Renal cortical epithelial cell (primary cell): ENCODE results near the gene ATP6V0C. TPM values are rescaled to one million over a fixed set of nuclear protein-coding genes. Genes with fewer than 3 reads are reported as not detected.

Experiments used
- DNase-seq: peaks from one replicate; pipeline ENCODE4 v3.0.0-alpha.2; 2011; ENCODE audit warnings: low read depth
- total RNA-seq: library from RNA; depleted of rRNA; stranded (reverse); fragments of >200 nt; gene quantifications from 2 replicates; pipeline ENCODE4 v1.2.3, GENCODE V29; 2014

Gene ATP6V0C
- total RNA-seq, 1 donor from 2014 or later: 36.3 TPM

DNA sequence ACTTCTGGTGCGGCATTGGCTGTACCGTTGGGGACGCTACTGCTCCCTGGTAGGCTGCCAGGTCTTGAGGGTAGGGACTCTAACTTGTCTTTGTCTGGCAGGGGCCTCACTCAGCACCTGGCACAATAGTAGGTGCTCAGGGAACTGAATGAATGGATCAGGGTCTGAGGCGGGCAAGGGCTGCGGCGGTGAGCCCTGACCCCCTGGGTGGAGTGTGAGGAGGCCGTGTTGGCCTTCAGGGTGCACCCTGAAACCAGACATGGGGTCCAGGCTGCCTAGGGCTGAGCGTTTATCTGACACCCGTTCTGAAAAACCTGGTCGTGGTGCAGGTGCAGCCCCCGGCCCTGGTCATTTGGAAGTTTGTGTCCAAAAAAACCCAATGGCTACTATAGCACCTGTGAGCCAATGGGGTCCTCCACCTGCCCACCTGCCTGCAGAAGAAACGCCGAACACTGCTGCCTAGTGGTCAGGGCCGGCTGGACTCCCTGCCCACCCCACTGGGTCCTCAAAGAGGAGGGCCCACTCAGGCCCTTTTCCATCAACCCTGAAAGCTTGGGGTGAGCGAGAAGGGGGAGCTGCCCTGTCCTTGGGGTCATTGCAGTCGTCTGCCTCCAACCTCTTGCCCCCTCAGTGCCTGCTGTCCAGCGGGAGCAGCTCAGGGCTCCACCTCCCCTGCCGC is 4.9 kb upstream of the ATP6V0C start:
- no peak for DNase-seq

- peak; percentile 30 for DNase-seq
Measured at GRCh38 chr16:2511128-2511800, 2.5 kb upstream of the ATP6V0C start.

DNA sequence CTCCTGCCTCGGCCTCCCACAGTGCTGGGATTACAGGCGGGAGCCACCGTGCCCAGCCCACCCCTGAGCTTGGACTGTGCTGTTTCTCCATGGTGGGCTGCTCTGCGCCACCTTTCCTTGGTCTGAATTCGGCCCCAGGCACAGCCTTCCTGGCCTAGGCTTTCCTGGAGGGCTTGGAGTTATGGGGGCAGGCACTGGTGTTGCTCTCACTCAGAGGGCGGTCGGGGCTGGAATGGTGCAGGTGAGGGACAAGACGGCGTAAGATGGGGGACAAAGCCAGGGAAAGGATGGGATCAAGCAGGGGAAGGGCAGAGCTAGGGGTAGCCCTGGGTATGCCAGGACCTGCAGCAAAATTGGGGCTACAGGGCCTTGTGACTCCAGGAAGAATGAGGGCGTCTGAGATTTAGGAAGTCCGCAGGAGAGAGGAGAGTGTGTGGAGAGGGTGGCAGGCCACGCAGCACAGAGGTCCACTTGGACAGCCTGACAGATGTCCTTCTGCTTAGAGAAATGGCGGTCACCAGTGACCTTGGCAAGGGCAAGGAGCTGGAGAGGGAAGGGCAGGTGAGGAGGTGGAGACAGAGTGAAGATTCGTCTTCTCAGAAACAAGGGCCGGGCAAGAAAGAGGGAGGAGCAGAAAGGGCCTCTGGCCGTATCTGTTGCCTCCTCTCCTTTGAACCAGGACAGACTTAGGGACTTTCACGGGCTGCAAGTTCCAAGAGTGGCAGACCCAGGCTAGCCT is 1.6 kb upstream of the ATP6V0C start:
- no peak for DNase-seq

DNA sequence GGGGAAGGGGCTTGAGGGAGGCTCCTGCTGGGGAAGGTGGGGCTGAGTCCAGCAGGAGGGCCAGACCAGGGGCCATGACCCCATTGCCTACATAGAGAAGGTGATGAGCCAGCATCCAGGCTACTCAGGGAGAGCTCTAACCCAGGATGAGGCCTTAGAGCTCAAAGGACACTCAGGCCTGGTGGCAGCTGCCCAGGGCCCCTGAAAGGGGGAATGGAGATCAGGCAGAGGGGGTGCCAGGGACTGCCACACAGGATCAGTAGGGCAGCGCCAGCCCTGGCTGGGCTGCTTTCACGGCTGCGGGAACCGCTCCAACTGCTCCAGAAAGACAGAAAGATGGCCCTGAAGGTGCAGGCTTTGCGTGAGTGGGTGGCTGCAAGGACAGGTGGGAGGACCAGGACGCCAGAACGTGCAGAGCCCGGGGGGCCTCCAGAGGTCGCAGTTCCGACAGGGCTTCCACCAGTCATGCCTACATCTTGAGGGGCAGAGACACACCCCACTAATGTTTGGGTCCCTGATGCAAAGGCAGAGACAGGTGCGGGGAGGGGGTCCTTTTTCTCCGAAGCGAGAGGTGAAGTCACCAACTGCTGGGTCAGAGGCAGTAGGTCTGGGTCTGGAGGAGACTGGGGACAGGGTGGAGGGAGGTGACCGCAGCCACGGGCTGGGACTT is 882 bp upstream of the ATP6V0C start:
- no peak for DNase-seq

DNA sequence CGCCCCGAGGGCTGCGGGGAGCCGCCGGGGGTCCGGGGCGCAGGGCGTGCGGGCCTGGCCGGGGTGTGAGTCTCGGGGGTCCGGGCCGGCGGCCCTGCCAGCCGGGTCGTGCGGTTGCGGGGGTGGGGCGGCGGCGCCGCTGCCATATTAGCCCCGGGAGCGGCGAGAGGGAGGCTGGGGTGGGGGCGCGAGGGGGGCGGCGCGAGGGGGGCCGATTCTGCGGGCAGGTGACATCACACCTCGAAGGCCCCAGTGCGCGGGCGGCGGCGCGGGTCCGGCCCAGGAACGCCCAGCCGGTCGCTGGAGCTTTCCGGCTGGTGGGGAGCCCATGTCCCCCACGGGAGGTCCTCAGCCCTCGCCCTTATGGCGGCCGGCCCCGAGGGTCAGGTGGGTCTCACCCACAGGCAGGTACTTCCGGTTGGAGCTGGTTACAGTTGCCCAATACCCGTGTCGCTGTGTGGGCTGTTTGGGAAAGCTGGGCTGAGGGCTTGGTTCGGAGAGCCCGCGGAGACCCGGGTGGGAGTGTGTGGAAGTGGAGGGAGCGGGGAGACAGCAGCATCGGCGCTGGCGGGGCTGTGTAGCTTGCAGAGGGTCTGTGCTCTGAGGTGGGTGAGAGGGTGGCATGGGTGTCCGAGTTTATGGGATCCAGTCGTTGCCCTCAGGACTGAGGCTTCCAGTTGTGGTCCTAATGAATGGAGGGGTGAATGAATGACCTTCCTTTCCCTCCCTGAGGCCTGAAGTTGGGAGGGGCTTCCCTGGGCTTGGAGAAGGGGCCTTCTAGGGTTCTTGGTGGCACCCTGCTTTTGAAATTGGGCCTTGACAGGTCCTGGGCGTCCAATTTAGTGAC is 804 bp downstream of the ATP6V0C start:
- no peak for DNase-seq

- DNase-seq: peak; percentile 12
Measured at GRCh38 chr16:2515180-2515851, 1.6 kb downstream of the ATP6V0C start.

DNA sequence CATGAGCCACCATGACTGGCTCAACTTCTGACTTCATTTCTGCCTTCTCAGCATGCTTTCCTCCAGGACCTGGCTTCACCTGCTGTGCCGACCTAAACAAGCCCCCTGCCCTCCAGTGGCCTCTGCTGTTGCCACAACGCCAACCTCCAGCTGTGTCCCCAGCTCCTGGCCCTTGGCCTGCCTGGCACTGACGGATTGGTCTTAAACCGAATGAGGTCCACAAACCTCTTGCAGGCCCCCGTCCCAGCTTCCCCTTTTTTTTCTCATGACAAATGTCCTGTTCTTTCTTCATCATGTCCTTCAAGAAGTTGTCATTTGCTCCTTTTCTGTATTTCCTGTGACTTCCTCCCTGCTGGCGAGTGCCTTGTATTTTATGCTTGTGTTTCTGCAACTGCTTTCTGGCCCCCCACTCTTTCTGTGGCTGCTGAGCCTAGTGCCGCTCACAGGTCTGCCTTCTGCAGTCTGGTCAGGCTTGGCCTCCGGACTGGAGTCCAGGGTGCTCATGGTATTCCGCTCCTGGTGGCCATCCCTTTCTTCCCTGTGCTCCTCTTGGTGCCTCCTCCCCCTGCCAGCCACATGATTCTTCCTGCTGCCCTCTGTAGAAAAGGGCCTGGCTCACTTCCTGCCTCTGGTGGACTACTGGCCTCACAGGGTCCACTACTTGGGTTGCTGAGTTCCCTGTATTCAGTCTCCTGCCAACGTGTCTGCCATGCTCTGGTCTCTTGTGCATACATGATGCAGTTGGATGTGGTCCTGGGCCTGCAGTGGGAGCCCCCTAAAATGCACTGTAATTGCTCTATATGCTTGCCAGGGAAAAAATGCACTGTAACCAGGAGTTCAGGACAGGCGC is 2.9 kb downstream of the ATP6V0C start:
- DNase-seq: peak; percentile 50

GRCh38 chr16:2517954-2518605 is 4.3 kb downstream of the ATP6V0C start:
- DNase-seq: no peak

DNA sequence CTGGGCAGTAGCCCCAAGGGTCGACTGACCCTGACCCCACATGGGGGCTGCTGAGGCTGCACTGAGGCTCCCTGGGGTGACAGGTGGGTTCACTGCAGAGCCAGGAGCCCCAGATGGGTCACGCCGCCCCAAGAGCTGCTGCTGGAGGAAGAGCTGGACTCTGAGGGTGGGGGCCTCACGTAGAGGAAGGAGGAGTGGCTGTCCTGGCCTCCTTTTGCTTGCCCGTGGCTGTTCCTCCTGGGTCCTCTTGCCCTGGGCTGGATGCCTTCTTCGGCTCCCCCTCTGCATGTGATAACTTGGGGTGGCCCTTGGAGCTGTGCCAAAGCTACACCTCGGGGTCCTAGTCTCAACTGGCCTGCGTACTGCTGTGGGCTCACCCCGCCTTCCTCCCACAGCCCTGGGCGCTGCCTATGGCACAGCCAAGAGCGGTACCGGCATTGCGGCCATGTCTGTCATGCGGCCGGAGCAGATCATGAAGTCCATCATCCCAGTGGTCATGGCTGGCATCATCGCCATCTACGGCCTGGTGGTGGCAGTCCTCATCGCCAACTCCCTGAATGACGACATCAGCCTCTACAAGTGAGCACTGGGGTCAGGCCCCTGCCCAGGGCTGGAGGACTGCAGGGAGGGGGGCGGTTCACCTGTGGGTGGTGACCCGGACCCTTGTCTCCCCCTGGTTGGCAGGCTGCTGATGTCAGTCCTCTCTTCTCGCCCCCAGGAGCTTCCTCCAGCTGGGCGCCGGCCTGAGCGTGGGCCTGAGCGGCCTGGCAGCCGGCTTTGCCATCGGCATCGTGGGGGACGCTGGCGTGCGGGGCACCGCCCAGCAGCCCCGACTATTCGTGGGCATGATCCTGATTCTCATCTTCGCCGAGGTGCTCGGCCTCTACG is 5.3 kb downstream of the ATP6V0C start:
- DNase-seq: no peak

DNA sequence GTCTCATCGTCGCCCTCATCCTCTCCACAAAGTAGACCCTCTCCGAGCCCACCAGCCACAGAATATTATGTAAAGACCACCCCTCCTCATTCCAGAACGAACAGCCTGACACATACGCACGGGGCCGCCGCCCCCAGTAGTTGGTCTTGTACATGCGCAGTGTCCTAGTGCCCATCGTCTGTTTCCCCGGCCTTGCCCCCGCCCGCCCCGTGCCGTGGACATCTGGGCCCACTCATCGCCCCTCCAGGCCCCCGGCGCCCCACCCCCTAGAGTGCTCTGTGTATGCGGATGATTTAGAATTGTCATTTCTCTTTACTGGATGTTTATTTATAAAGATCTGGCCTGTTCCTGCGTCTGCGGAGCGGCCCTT is 5.9 kb downstream of the ATP6V0C start:
- no peak for DNase-seq

GRCh38 chr16:2520097-2520783 is 6.5 kb downstream of the ATP6V0C start, which contains the start of gene AMDHD2:
Gene AMDHD2, plus strand, starts transcription at chr16:2520371. Its CDS starts 88 bp downstream, at chr16:2520459.
- DNase-seq: peak; percentile 54

DNA sequence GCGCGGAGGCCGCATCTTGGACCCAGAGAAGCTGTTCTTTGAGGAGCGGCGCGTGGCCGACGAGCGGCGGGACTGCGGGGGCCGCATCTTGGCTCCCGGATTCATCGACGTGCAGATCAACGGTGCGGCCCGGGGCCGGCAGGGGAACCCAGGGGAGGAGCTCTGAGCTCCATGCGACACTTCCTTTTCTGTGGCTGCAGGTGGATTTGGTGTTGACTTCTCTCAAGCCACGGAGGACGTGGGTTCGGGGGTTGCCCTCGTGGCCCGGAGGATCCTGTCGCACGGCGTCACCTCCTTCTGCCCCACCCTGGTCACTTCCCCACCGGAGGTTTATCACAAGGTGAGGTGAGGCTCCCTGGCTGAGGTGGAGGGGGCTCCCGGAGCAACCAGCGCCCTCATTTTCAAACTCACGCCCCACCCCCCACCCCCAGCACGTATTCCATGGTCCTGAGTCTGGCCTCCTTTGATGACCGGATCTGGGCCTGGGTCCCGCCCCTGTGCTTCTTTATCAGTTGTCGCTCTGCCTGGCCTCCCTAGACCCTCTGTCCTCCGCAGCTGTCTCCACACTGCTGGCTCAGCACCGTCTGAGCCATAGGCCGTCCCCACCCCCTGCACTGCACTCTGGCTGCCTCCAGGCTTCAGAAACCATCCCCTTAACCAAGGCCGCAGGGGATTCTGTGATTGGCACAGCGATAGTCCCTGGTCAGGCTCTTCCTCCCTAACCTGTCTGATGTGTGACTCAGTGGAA is 7.2 kb downstream of the ATP6V0C start:
- peak; percentile 40 for DNase-seq

DNA sequence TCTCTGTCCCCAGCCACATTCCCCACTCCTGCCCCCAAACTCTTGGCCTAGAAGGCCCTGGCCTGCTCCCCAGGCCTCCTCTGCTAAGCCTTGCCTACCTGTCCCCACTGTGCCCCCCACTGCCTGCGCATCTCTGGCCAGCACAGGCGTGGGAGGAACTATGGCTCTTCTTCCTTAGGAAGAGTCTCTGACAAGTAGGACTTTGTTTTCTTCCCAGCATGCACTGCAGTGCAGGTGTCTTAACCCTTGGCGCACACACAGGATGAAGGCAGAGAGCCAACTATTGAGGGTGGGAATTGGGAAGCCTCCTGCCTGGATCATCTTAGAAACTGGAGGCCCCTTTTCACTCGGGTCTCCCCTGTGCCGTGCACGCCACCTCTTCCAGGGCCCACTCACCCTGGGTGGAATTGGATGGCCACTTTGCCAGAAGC is 10.1 kb downstream of the ATP6V0C start:
- no peak for DNase-seq

DNA sequence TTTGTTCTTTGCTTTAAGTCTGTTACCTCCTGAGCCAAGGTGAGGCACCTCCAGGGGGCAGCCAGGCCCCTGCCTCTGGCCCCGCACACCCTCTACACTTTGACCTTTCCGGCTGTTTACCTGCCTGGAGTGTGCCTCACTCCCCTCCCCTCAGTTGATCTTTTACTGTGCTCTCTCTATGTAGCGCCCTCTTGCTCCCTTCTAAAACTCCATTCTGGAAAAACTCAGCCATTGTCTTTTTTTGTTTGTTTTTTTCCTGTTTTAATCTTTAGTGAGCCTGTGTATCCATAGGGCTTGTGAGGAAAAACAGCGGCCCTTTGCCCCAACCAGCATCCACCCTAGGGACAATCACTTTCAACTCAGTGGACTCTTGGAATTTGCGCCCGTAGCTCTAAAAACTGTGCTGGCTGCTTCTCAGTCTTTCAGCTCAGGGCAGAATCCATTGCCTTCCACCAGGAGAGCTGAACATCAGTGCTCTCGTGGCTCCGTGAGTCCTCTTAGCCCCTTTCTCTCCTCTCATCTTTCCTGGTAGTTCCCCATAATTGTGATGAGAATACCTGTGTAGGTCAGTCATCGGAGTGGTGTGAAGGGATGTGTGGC is 10.7 kb downstream of the ATP6V0C start:
- DNase-seq: no peak

- DNase-seq: no peak
Measured at GRCh38 chr16:2526135-2526534, 12.4 kb downstream of the ATP6V0C start.

DNA sequence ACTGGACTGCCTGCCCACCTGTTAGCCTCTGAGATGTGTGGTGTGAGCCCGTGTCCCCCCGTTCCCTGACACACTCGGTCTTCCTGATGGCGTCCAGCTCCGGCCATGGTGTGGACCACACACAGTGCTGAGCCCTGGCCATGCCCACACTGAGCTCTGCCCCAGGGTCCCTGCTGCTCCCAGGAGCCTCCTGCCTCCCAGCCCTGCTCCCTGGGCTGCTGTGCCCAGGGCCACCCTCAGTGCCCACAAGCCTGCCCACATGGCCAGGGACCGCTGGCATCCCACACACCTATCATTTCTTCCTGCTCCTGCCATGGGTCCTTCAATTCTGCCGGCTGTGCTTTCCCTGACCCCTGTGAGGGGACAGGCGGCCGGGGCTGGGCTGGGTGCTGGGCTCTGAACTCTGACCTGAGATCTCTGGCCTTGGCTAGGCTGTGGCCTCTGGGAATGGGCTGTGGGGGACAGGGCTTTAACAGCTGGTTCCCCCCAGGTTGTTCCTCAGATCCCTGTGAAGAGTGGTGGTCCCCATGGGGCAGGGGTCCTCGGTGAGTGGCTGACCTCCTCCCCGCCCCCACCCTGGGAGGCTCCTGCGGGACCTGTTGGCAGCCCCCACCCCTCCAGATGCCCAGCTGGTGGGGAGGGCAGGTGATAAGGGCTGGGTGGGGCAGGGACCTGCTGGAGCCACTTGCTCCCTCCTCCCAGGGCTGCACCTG is 13.5 kb downstream of the ATP6V0C start:
- DNase-seq: no peak
